Nephron progenitor cell (in vitro differentiated cells): ENCODE results near the gene ATP2C2.

ENCODE experiments used
- DNase-seq: peaks from one replicate; pipeline ENCODE4 v3.0.0; 2021
- H3K27ac Mint-ChIP-seq: 2 replicates; pipeline ENCODE4 v1.8.0; 2021; ENCODE audit warnings: mild to moderate bottlenecking, moderate library complexity, mixed read lengths
- H3K27me3 Mint-ChIP-seq: 2 replicates; pipeline ENCODE4 v1.8.0; 2021; ENCODE audit warnings: mild to moderate bottlenecking, low read depth, mixed read lengths; ENCODE audit not compliant: poor library complexity
- H3K36me3 Mint-ChIP-seq: 2 replicates; pipeline ENCODE4 v1.8.0; 2021; ENCODE audit warnings: low read depth, mixed read lengths
- H3K4me1 Mint-ChIP-seq: 2 replicates; pipeline ENCODE4 v1.8.0; 2021; ENCODE audit warnings: mixed read lengths
- H3K4me3 Mint-ChIP-seq: 2 replicates; pipeline ENCODE4 v1.8.0; 2021; ENCODE audit warnings: mild to moderate bottlenecking, moderate library complexity, mixed read lengths
- H3K9me3 Mint-ChIP-seq: 2 replicates; pipeline ENCODE4 v1.8.0; 2021; ENCODE audit warnings: mild to moderate bottlenecking, moderate library complexity, mixed read lengths
- CTCF ChIP-seq: fragments of 200-600 bp; sonication (generic); IDR thresholded peaks from 2 replicates; pipeline ENCODE4 v1.5.0; 2021; ENCODE audit warnings: antibody characterized with exemption

The ATP2C2 gene

GRCh38 chr16:84347161-84347560 is 21.2 kb upstream of the ATP2C2 start:
- DNase-seq = no peak
- H3K36me3 Mint-ChIP-seq = no peaks in the 10 kb centered on the region
- H3K4me3 Mint-ChIP-seq = no peak overlapping the region
- no peak overlapping the region for H3K27ac Mint-ChIP-seq
- H3K4me1 Mint-ChIP-seq = no peaks in the 10 kb centered on the region
- H3K9me3 Mint-ChIP-seq = no peaks in the 10 kb centered on the region
- no peak for TF ChIP-seq CTCF
- peaks cover 24% of the 10 kb centered on the region for H3K27me3 Mint-ChIP-seq

- no peak overlapping the region for H3K4me3 Mint-ChIP-seq
- no peak for DNase-seq
- peaks cover 20% of the 10 kb centered on the region for H3K27me3 Mint-ChIP-seq
- no peaks in the 10 kb centered on the region for H3K4me1 Mint-ChIP-seq
- no peaks in the 10 kb centered on the region for H3K9me3 Mint-ChIP-seq
- no peaks in the 10 kb centered on the region for H3K36me3 Mint-ChIP-seq
- TF ChIP-seq CTCF = no peak
- no peak overlapping the region for H3K27ac Mint-ChIP-seq
Measured at GRCh38 chr16:84348386-84348888, 19.9 kb upstream of the ATP2C2 start.

- no peaks in the 10 kb centered on the region for H3K36me3 Mint-ChIP-seq
- DNase-seq = no peak
- peaks cover 14% of the 10 kb centered on the region for H3K27me3 Mint-ChIP-seq
- no peak overlapping the region for H3K4me3 Mint-ChIP-seq
- H3K9me3 Mint-ChIP-seq = no peaks in the 10 kb centered on the region
- no peak for TF ChIP-seq CTCF
- H3K27ac Mint-ChIP-seq = no peak overlapping the region
- H3K4me1 Mint-ChIP-seq = no peaks in the 10 kb centered on the region
Measured at GRCh38 chr16:84349862-84350684, 18.3 kb upstream of the ATP2C2 start.

GRCh38 chr16:84350685-84351400 is 17.5 kb upstream of the ATP2C2 start:
- no peak overlapping the region for H3K4me3 Mint-ChIP-seq
- H3K27me3 Mint-ChIP-seq = peaks cover 14% of the 10 kb centered on the region
- no peaks in the 10 kb centered on the region for H3K4me1 Mint-ChIP-seq
- no peaks in the 10 kb centered on the region for H3K9me3 Mint-ChIP-seq
- H3K27ac Mint-ChIP-seq = no peak overlapping the region
- H3K36me3 Mint-ChIP-seq = no peaks in the 10 kb centered on the region
- DNase-seq = no peak
- TF ChIP-seq CTCF = no peak

GRCh38 chr16:84351630-84352029 is 16.7 kb upstream of the ATP2C2 start:
- Mint-ChIP-seq H3K36me3 (no peaks in the 10 kb centered on the region), H3K4me1 (peaks cover under 1% of the 10 kb centered on the region), H3K9me3 (no peaks in the 10 kb centered on the region), H3K27me3 (peaks cover 16% of the 10 kb centered on the region), H3K4me3 (no peak overlapping the region), H3K27ac (no peak overlapping the region)
- DNase-seq = no peak
- TF ChIP-seq CTCF = no peak
